NT2/D1 (cell line): ENCODE results near the gene TSPOAP1.

Source experiments
- SUZ12 ChIP-seq: IDR thresholded peaks from 2 replicates; pipeline ENCODE4 v1.6.1; 2011; ENCODE audit not compliant: insufficient read length, insufficient read depth; ENCODE audit errors: extremely low read depth
- ZNF274 ChIP-seq: IDR thresholded peaks from 2 replicates; pipeline ENCODE4 v1.6.1; 2011; ENCODE audit warnings: mild to moderate bottlenecking, low read depth, low read length

DNA sequence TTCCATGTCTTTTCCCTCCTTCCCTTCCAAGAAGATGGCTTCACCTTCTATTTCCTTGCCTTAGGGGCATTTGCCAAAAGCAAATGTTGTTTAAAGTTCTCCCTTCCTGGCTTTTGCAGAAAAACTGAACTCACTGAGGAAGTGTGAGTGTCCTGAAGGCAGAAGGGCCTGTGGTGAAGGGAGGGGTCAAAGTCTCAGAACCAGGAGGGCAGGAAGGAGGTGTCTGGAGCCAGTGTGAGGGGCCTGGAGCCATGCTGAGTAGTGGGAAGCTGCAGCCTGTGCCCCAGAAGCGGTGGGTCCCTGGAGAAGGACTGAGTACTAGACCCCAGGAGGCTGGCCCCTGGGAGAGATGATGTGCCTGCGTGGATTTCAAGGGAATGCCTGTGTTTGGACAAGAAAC is 47.2 kb upstream of the TSPOAP1 start:
- TF ChIP-seq SUZ12 (no peak), ZNF274 (no peak)
